ENCODE measurements around the gene INHBC. TPM values are rescaled to one million over a fixed set of nuclear protein-coding genes. Genes with fewer than 3 reads are reported as not detected.

Gene INHBC
- total RNA-seq, 1 experiment from 2014 or later, result 0.20 TPM

- no peak for TF ChIP-seq TCF7L2 (IDR thresholded peaks at IDR 0.05; ENCODE audit: borderline replicate concordance, extremely low read depth, insufficient read depth, insufficient read length)
Observed at GRCh38 chr12:57404966-57405640, 29.5 kb upstream of the INHBC start (continued).

GRCh38 chr12:57410534-57410933, 24.1 kb upstream of the INHBC start:
- Histone ChIP-seq H3K4me3 (replicated peaks in 1 of 2; ENCODE audit: low read depth in 1 of 2, low read length in 2 of 2) (no peak overlapping the region), H3K36me3 (ENCODE audit: control insufficient read depth in 1 of 2, insufficient read depth in 2 of 2, low read length in 2 of 2) (no peaks in the 10 kb centered on the region), H4K20me1 (ENCODE audit: insufficient read depth) (peaks cover 5% of the 10 kb centered on the region; the same call in 1 of the 2 replicates), H3K4me1 (ENCODE audit: control insufficient read depth in 1 of 2, insufficient read depth in 2 of 2, low read length in 2 of 2) (no peaks in the 10 kb centered on the region), H3K27me3 (ENCODE audit: insufficient read depth, low read length) (no peaks in the 10 kb centered on the region), H3K9me2 (ENCODE audit: insufficient read depth) (no peaks in the 10 kb centered on the region), H3K4me2 (ENCODE audit: low read length) (no peak overlapping the region), H3K9ac (ENCODE audit: low read length) (no peak overlapping the region), H3K27ac (ENCODE audit: low read depth, low read length) (no peak overlapping the region), H2AFZ (ENCODE audit: low read depth, low read length, poor library complexity, severe bottlenecking) (no peak overlapping the region), H3K79me2 (ENCODE audit: insufficient read depth, low read length) (no peaks in the 10 kb centered on the region; the same call in 1 of the 2 replicates), H3K9me3 (ENCODE audit: control insufficient read depth in 1 of 2, insufficient read depth in 1 of 2, low read depth in 1 of 2, low read length in 2 of 2) (no peaks in the 10 kb centered on the region)
- BruUV-seq (replicated peaks), result no TSS peak
- no peak for TF ChIP-seq TCF7L2 (IDR thresholded peaks at IDR 0.05; ENCODE audit: borderline replicate concordance, extremely low read depth, insufficient read depth, insufficient read length)
- TF ChIP-seq RAD21 (IDR thresholded peaks at IDR 0.05; ENCODE audit: low read depth), result no peak
- no peak for TF ChIP-seq EGR1 (IDR thresholded peaks at IDR 0.05; ENCODE audit: low read depth)
- TF ChIP-seq SRF (IDR thresholded peaks at IDR 0.05; ENCODE audit: low read depth), result no peak
- no peak for TF ChIP-seq CBX3 (IDR thresholded peaks at IDR 0.05; ENCODE audit: low read depth)
- no peak for TF ChIP-seq REST (IDR thresholded peaks at IDR 0.05; ENCODE audit: low read depth)
- no peak for TF ChIP-seq FOSL1 (IDR thresholded peaks at IDR 0.05; ENCODE audit: low read depth)
- TF ChIP-seq ATF3 (IDR thresholded peaks at IDR 0.05), result no peak
- TF ChIP-seq SIN3A (IDR thresholded peaks at IDR 0.05; ENCODE audit: low read depth), result no peak
- no peak for TF ChIP-seq ZNF274 (IDR thresholded peaks at IDR 0.05; ENCODE audit: low read depth, low read length)
- no peak for TF ChIP-seq YY1 (IDR thresholded peaks at IDR 0.05; ENCODE audit: extremely low read depth, insufficient replicate concordance, low read depth, low read length)
- no peak for TF ChIP-seq POLR2AphosphoS5 (IDR thresholded peaks at IDR 0.05; ENCODE audit: low read depth, low read length)
- TF ChIP-seq EZH2phosphoT487 (IDR thresholded peaks at IDR 0.05; ENCODE audit: borderline replicate concordance), result no peak
- TF ChIP-seq EZH2 (IDR thresholded peaks at IDR 0.05), result no peak
- TF ChIP-seq CTCF (IDR thresholded peaks at IDR 0.05 in 2 of 3, conservative IDR thresholded peaks at IDR 0.05 in 1 of 3; ENCODE audit: borderline replicate concordance in 1 of 3, insufficient read depth in 1 of 3, low read depth in 2 of 3, low read length in 2 of 3), result no peak
- POLR2A ChIA-PET, result interaction anchor here (1.1 kb wide), 1 partner anchor 9 kb away, joined by 3 read pairs; no protein-coding TSS in a partner anchor
- CTCF ChIA-PET, result interaction anchor here (0.8 kb wide), 1 partner anchor 9 kb away, joined by 3 read pairs; no protein-coding TSS in a partner anchor
- RAD21 ChIA-PET (ENCODE audit: low non-redundant PET in 1 of 2, low total read pairs in 2 of 2, uncharacterized antibody in 2 of 2, unreplicated experiment in 2 of 2), result no interaction called here
- intact Hi-C loops (cut with micrococcal nuclease), result no loop called here
- ATAC-seq (no peak), DNase-seq (ENCODE audit: low read depth, low spot score) (no peak)
